ENCODE data around the gene PI4KA. TPM values are rescaled to one million over a fixed set of nuclear protein-coding genes. Genes with fewer than 3 reads are reported as not detected.

PI4KA gene
- total RNA-seq, 4 donors from 2014 or later, result 42.5 to 81.3 (median 66.1) TPM

- DNase-seq (ENCODE audit: low spot score in 2 of 2), result no peak
- 90 to 92% methylated on average over 9 of the region's 9 CpGs for WGBS, 2 donors
- intact Hi-C loops (cut with DNase I; ENCODE audit: low total_unique reads), result no loop called here
- TF ChIP-seq POLR2A (IDR thresholded peaks at IDR 0.05) (no peak), CTCF (IDR thresholded peaks at IDR 0.05) (no peak)
- no peak overlapping the region for H3K4me3 ChIP-seq (ENCODE audit: low read depth, poor library complexity, severe bottlenecking)
Observed at GRCh38 chr22:20746431-20747189, 112.0 kb downstream of the PI4KA start.

GRCh38 chr22:20745119-20745518 lies 113.5 kb downstream of the PI4KA start:
- TF ChIP-seq CTCF (IDR thresholded peaks at IDR 0.05) (no peak), POLR2A (IDR thresholded peaks at IDR 0.05) (no peak)
- WGBS, 2 donors, result 84 to 88% methylated on average over 3 of the region's 3 CpGs
- DNase-seq (ENCODE audit: low spot score in 2 of 2), result no peak
- H3K4me3 ChIP-seq (ENCODE audit: low read depth, poor library complexity, severe bottlenecking), result no peak overlapping the region
- intact Hi-C loops (cut with DNase I; ENCODE audit: low total_unique reads), result no loop called here

- intact Hi-C loops (cut with DNase I; ENCODE audit: low total_unique reads), result no loop called here
- no peak overlapping the region for H3K4me3 ChIP-seq (ENCODE audit: low read depth, poor library complexity, severe bottlenecking)
- WGBS, 2 donors, result 91% methylated on average over 15 of the region's 15 CpGs
- TF ChIP-seq CTCF (IDR thresholded peaks at IDR 0.05), result no peak
- TF ChIP-seq POLR2A (IDR thresholded peaks at IDR 0.05), result no peak
- no peak for DNase-seq (ENCODE audit: low spot score in 2 of 2)
Observed at GRCh38 chr22:20744456-20744855, 114.2 kb downstream of the PI4KA start.

- TF ChIP-seq POLR2A (IDR thresholded peaks at IDR 0.05) (no peak), CTCF (IDR thresholded peaks at IDR 0.05) (no peak)
- WGBS, 2 donors, result 44 to 46% methylated on average over 2 of the region's 2 CpGs
- no peak for DNase-seq (ENCODE audit: low spot score in 2 of 2)
- H3K4me3 ChIP-seq (ENCODE audit: low read depth, poor library complexity, severe bottlenecking), result no peak overlapping the region
- intact Hi-C loops (cut with DNase I; ENCODE audit: low total_unique reads), result no loop called here
Observed at GRCh38 chr22:20742764-20743163, 115.8 kb downstream of the PI4KA start.

GRCh38 chr22:20741634-20742581 lies 116.7 kb downstream of the PI4KA start:
- TF ChIP-seq POLR2A (IDR thresholded peaks at IDR 0.05), result no peak
- TF ChIP-seq CTCF (IDR thresholded peaks at IDR 0.05), result no peak
- intact Hi-C loops (cut with DNase I; ENCODE audit: low total_unique reads), result no loop called here
- DNase-seq (ENCODE audit: low spot score in 2 of 2), result no peak
- H3K4me3 ChIP-seq (ENCODE audit: low read depth, poor library complexity, severe bottlenecking), result no peak overlapping the region
- 78% methylated on average over 16 of the region's 16 CpGs for WGBS, 2 donors
